NB4 (cell line): ENCODE measurements around the gene TACC3.

Experiments used
- MYC ChIP-seq: IDR thresholded peaks from 2 replicates; pipeline ENCODE4 v1.6.1; 2011; ENCODE audit warnings: low read depth, low read length
- POLR2A ChIP-seq: IDR thresholded peaks from 2 replicates; pipeline ENCODE4 v1.6.1; 2011; ENCODE audit warnings: mild to moderate bottlenecking; ENCODE audit not compliant: insufficient read length; ENCODE audit errors: extremely low read depth
- TF ChIP-seq, protein P1 (sequence below): IDR thresholded peaks from one replicate; pipeline ENCODE4 v1.5.1; 2012; ENCODE audit warnings: low read depth, low read length

DNA sequence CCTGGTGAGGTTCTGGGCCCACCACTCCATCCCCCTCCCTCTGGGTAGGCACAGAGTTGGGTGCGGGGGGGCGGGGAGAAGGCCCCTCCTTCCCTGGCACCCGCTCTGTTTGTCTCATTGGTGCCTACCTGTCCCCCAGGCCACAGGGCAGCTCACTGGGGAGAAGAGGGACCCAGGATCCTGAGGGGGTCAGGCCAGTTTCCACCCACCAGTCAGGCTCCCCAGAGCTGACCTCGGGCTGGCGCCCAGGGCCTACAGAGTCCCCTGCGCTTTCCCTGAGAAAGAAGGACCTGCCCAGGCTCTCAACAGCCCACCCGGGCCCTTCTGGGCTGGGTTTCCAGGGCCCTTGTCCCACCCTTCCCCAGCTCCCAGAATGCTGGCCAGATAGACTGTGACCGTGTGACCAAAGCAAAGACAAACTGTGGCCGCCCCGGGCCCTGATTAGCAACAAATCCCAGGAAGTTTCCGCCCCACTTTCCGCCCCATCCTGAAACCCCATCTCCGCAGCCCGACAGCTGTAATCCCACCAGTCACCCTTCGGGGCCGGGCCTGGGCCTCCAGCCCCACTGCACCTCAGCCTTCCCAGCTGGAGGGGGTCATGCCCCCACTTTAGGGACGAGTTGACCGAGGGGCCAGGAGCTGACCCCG lies 38.0 kb downstream of the TACC3 start:
- no peak for TF ChIP-seq POLR2A
- TF ChIP-seq, protein P1, sequence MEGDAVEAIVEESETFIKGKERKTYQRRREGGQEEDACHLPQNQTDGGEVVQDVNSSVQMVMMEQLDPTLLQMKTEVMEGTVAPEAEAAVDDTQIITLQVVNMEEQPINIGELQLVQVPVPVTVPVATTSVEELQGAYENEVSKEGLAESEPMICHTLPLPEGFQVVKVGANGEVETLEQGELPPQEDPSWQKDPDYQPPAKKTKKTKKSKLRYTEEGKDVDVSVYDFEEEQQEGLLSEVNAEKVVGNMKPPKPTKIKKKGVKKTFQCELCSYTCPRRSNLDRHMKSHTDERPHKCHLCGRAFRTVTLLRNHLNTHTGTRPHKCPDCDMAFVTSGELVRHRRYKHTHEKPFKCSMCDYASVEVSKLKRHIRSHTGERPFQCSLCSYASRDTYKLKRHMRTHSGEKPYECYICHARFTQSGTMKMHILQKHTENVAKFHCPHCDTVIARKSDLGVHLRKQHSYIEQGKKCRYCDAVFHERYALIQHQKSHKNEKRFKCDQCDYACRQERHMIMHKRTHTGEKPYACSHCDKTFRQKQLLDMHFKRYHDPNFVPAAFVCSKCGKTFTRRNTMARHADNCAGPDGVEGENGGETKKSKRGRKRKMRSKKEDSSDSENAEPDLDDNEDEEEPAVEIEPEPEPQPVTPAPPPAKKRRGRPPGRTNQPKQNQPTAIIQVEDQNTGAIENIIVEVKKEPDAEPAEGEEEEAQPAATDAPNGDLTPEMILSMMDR = no peak
- TF ChIP-seq MYC = no peak
